HG03342 (cell line): ENCODE results near the gene SIK1.
"Not testable (repeated sequence)": the region's sequence is repeated elsewhere in the genome, so short reads cannot be mapped to it uniquely, and the experiment has no call there.

Experiments
- ATAC-seq: cut with Tn5 transposase; IDR thresholded peaks from one replicate; pipeline ENCODE4 v1.9.1; 2021; ENCODE audit warnings: mild to moderate bottlenecking, moderate library complexity; ENCODE audit not compliant: unreplicated experiment

SIK1 gene

GRCh38 chr21:43398000-43398399 is 28.9 kb downstream of the SIK1 start:
- ATAC-seq, result not testable (repeated sequence)

- not testable (repeated sequence) for ATAC-seq
These were observed 29.5 kb downstream of the SIK1 start for GRCh38 chr21:43397439-43397808.

GRCh38 chr21:43396788-43397438 is 30.0 kb downstream of the SIK1 start:
- ATAC-seq, result not testable (repeated sequence)

- not testable (repeated sequence) for ATAC-seq
These were observed 43.6 kb downstream of the SIK1 start for GRCh38 chr21:43383351-43383750.

DNA sequence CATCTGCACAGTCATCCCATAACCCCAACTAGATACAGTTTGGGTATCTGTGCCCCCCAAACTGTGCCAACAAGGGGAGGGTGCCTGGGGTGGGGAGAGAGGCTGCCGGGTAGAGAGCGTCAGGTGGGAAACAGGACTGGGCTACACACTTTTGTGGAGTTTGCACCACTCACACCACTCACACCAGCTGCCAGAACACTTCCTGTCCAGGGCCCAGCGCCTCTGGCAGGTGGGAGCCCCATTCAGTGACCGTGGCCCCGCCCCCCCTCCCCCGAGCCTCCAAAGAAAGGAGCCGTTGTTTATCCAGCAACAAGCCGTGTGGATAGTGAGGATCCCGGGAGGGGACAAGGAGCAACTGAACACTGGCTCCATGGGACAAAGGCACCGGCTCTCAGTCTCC is 44.0 kb downstream of the SIK1 start:
- not testable (repeated sequence) for ATAC-seq

GRCh38 chr21:43380852-43381533 is 45.9 kb downstream of the SIK1 start:
- ATAC-seq, result not testable (repeated sequence)

- ATAC-seq, result not testable (repeated sequence)
These were observed 46.6 kb downstream of the SIK1 start for GRCh38 chr21:43380337-43380736.

DNA sequence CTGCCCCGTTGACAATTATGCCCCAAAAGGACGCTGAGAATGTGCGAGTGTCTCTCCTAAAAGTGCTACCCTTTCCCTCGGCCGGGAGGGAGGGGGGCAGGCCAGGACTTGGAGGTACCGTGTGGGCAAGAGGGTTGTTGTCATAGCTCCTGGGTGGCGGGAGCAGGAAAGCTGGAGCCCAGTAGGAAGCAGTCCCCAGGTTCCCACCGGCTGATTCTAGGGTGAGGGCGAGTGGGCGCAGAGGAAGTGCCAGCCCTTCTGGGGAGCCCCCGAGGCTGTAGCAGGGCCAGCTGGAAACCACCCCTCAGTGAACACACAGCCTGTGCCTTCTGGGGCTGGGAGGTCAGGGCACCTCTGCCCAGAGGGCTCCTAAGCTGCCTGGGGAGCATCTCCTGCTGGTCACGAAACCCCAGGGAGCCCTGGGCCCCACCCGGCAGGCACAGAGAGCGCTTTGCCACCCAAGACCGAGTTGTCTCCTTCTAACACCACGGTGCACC is 47.3 kb downstream of the SIK1 start:
- not testable (repeated sequence) for ATAC-seq

DNA sequence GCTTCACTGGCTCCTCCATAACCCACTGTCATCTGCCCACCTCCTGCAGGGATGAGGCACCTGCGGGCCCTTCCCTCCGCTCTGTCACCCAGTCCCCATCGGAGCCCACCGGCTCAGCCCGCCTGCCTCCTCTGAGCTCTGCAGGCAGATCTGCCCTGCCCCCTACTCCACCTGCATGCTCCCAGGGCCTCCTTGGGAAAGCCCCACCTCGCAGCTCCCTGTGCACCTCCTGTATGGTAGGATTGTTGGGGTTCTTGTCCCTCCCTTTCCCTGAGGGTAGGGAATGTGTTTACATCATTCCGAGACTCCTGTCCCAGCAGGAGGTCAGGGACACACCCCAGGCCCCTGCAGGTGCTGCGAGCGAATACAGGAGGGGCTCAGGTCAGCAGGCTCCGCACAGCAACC is 50.5 kb downstream of the SIK1 start:
- ATAC-seq, result no peak

GRCh38 chr21:43375837-43376477 is 51.0 kb downstream of the SIK1 start:
- ATAC-seq, result no peak

DNA sequence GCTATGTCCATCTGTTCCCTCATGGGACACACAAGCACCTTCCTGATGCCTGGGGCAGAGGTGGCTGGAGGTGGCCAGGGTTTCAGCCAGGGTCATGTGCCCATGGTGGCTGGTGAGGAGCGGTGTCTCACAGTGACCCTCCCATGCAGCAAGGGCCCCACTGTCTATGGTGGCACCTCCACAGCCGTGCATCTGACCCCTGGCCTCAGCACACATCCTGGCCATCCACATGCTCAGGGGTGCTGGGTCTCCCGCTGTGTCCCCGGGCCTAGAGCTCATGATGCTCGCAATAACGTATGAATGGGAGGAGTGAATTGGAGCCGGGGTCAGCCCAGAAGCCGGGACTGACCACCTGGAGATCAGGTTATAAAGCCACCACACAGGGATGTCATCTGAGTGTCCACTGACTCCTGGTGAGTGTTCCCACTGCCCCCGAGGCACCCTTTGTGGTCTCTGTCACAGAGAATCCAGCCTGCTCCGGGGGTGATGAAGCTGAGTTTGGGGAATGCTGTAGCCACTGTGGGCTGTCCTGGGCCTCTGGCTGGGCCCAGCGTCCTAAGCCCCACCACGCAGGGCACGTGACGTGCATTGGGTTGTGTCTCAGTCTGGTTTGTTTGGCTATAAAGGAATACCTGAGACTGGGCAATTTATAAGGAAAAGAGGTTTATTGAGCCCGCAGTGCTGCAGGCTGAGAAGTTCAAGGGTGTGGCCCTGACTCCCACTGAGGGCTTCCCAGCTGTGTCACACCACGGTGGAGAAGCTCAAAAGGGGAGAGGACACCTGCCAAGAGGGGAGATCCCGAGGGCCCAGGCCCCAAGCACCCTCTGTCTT is 51.7 kb downstream of the SIK1 start:
- no peak for ATAC-seq

- ATAC-seq, result no peak
These were observed 52.6 kb downstream of the SIK1 start for GRCh38 chr21:43374228-43374885.

DNA sequence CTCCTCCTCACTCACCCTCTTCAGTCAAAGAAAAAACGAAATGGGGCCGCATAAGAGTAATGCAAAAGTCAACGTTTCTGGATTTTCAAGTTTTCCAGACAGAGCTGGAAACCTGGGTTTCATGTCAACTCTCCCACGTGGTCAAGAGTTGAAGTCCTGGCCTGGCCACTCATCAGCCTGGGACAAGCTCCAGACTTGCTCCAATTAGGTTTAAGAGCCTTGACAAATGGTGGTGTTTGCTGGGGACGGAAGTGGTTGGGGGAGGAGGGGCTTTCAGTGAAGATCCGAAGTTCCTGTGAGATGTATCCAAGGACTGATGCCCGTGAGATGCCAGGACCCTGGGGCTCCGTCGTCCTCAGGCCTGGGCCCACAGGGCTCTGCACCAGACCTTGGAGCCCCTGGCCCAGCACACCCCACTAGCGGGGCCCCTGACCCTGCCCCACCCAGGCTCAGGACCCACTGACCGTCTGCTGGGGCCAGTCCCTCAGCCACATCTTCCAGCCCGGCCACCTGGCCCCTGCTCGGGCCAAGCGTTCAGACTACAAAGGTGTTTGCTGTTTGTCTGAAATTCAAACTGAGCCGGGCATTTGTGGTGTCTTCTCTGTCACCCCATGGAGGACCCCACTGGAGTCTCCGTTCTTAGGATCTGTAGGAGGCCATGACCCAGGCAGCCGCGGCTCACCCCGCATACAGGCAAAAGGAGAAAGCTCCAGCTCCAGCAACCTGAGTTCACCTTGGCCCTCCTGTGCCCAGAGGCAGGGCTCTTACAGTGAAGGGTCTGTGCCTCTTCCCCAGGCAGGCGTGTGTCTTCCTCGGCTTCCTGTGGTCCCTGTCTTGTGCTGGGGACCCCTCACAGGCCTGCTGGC is 53.3 kb downstream of the SIK1 start:
- ATAC-seq, result no peak

DNA sequence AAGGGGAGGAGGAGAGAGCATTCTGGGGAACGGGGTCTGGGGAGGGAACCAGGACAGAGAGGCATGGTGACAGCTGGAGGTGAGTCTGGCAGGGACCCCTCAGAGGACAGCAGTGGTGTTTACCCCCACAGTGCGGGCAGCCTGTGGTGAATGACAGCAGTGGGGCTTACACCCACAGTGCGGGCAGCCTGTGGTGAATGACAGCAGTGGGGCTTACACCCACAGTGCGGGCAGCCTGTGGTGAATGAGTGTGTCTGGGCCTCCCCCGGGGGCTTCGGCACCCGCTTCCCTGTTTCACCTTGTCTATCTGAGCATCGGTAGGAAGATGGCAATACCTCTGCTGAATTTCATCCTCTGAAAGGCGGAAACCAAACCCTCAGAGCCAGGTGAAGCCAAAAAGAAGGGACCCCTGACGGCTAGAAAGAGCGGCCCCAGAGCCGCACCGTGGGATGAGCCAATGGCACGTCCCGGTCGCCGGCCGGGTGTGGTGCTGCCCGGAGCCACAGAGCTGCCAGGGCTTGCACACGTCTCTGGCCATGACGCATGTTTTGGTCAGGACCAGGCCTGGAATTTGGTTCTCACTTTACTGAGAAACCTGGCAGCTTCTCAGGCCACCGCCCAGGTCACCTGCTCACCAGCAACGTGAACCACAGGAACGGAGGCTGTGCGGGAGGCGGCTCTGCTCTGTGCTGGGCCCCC is 54.1 kb downstream of the SIK1 start:
- ATAC-seq, result no peak

- no peak for ATAC-seq
These were observed 55.1 kb downstream of the SIK1 start for GRCh38 chr21:43371786-43372185.

- no peak for ATAC-seq
These were observed 55.9 kb downstream of the SIK1 start for GRCh38 chr21:43370888-43371570.

- ATAC-seq, result no peak
These were observed 56.8 kb downstream of the SIK1 start for GRCh38 chr21:43370091-43370658.

GRCh38 chr21:43369596-43370090 is 57.3 kb downstream of the SIK1 start:
- no peak for ATAC-seq
